ENCODE data around the gene VPS13D.

The VPS13D gene

GRCh38 chr1:12547586-12548225 lies 317.9 kb downstream of the VPS13D start:
- in situ Hi-C loops (cut with MboI; ENCODE audit: low sequenced_read_pairs), result no loop called here

GRCh38 chr1:12548279-12548972 lies 318.6 kb downstream of the VPS13D start:
- in situ Hi-C loops (cut with MboI; ENCODE audit: low sequenced_read_pairs), result no loop called here

- in situ Hi-C loops (cut with MboI; ENCODE audit: low sequenced_read_pairs), result no loop called here
Measured at GRCh38 chr1:12548973-12549459, 319.2 kb downstream of the VPS13D start.

- in situ Hi-C loops (cut with MboI; ENCODE audit: low sequenced_read_pairs), result no loop called here
Measured at GRCh38 chr1:12549460-12550349, 319.9 kb downstream of the VPS13D start.

- in situ Hi-C loops (cut with MboI; ENCODE audit: low sequenced_read_pairs), result no loop called here
Measured at GRCh38 chr1:12551584-12551983, 321.8 kb downstream of the VPS13D start.

GRCh38 chr1:12552111-12552888 lies 322.5 kb downstream of the VPS13D start:
- in situ Hi-C loops (cut with MboI; ENCODE audit: low sequenced_read_pairs), result no loop called here

GRCh38 chr1:12552951-12553921 lies 323.4 kb downstream of the VPS13D start:
- in situ Hi-C loops (cut with MboI; ENCODE audit: low sequenced_read_pairs), result no loop called here

GRCh38 chr1:12553963-12554362 lies 324.1 kb downstream of the VPS13D start:
- in situ Hi-C loops (cut with MboI; ENCODE audit: low sequenced_read_pairs), result no loop called here

- in situ Hi-C loops (cut with MboI; ENCODE audit: low sequenced_read_pairs), result no loop called here
Measured at GRCh38 chr1:12554521-12555305, 324.9 kb downstream of the VPS13D start.

- in situ Hi-C loops (cut with MboI; ENCODE audit: low sequenced_read_pairs), result no loop called here
Measured at GRCh38 chr1:12555411-12556367, 325.9 kb downstream of the VPS13D start.

- in situ Hi-C loops (cut with MboI; ENCODE audit: low sequenced_read_pairs), result no loop called here
Measured at GRCh38 chr1:12556368-12556930, 326.6 kb downstream of the VPS13D start.

GRCh38 chr1:12556957-12557935 lies 327.4 kb downstream of the VPS13D start:
- in situ Hi-C loops (cut with MboI; ENCODE audit: low sequenced_read_pairs), result no loop called here

GRCh38 chr1:12561121-12561520 lies 331.3 kb downstream of the VPS13D start:
- in situ Hi-C loops (cut with MboI; ENCODE audit: low sequenced_read_pairs), result no loop called here
